Liver (tissue), 9 donors: ENCODE measurements around the gene SYT13. TPM values are rescaled to one million over a fixed set of nuclear protein-coding genes. Genes with fewer than 3 reads are reported as not detected.
"Not testable (repeated sequence)": the region's sequence is repeated elsewhere in the genome, so short reads cannot be mapped to it uniquely, and the experiment has no call there.

Experiments used
- DNase-seq: peaks from one replicate; pipeline ENCODE4 v3.0.0-alpha.2; 2017; ENCODE audit warnings: low spot score
- H3K27ac ChIP-seq, 2 donors: one replicate each; pipeline ENCODE4 v1.7.0; 2013; ENCODE audit warnings: inconsistent platforms in 2 of 2, low read length in 2 of 2, control low read depth in 1 of 2, low read depth in 1 of 2, mild to moderate bottlenecking in 1 of 2
- H3K27me3 ChIP-seq, 4 donors: one replicate each; pipeline versions ENCODE4 v1.6.1 to v1.7.0; 2013; ENCODE audit warnings: low read length in 3 of 4, inconsistent platforms in 1 of 4, mild to moderate bottlenecking in 1 of 4, moderate library complexity in 1 of 4; ENCODE audit not compliant: control insufficient read depth in 4 of 4, insufficient read depth in 4 of 4
- H3K36me3 ChIP-seq, 4 donors: one replicate each; pipeline versions ENCODE4 v1.6.1 to v1.7.0; 2013; ENCODE audit warnings: low read length in 3 of 4, mild to moderate bottlenecking in 3 of 4, low read depth in 1 of 4, moderate library complexity in 1 of 4; ENCODE audit not compliant: control insufficient read depth in 4 of 4, insufficient read depth in 3 of 4
- H3K4me1 ChIP-seq, 4 donors: one replicate each; pipeline versions ENCODE4 v1.6.1 to v1.7.0; 2013; ENCODE audit warnings: low read length in 3 of 4, mild to moderate bottlenecking in 3 of 4, moderate library complexity in 1 of 4; ENCODE audit not compliant: control insufficient read depth in 4 of 4, insufficient read depth in 4 of 4
- H3K4me3 ChIP-seq, 3 donors: one replicate each; pipeline versions ENCODE4 v1.6.1 to v1.7.0; 2013; ENCODE audit warnings: low read length in 3 of 3, control low read depth in 1 of 3, low read depth in 1 of 3, mild to moderate bottlenecking in 1 of 3
- H3K9ac ChIP-seq, 2 donors: one replicate each; pipeline ENCODE4 v1.7.0; 2013; ENCODE audit warnings: low read length in 2 of 2, mild to moderate bottlenecking in 2 of 2, moderate library complexity in 2 of 2, control low read depth in 1 of 2, low read depth in 1 of 2
- H3K9me3 ChIP-seq, 4 donors: one replicate each; pipeline versions ENCODE4 v1.6.1 to v1.7.0; 2013; ENCODE audit warnings: low read length in 3 of 4; ENCODE audit not compliant: control insufficient read depth in 4 of 4
- CTCF ChIP-seq: fragments of 150-350 bp; IDR thresholded peaks from 2 replicates; pipeline ENCODE4 v1.5.1; 2017; ENCODE audit warnings: improper control_type of control experiment, low read depth, low read length; ENCODE audit not compliant: missing input control
- GABPA ChIP-seq, 2 donors: IDR thresholded peaks in 1 of 2; conservative IDR thresholded peaks in 1 of 2; 2 replicates each; pipeline ENCODE4 v1.6.1; 2016; ENCODE audit warnings: antibody characterized with exemption in 2 of 2, mild to moderate bottlenecking in 1 of 2, moderate library complexity in 1 of 2
- HNF4A ChIP-seq, 2 donors: conservative IDR thresholded peaks; 2 replicates each; pipeline ENCODE4 v1.6.1; 2016; ENCODE audit warnings: antibody characterized with exemption in 2 of 2, mild to moderate bottlenecking in 2 of 2
- HNF4G ChIP-seq: IDR thresholded peaks from 2 replicates; pipeline ENCODE4 v1.6.1; 2016; ENCODE audit warnings: antibody characterized with exemption
- JUND ChIP-seq, 2 donors: IDR thresholded peaks; 2 replicates each; pipeline ENCODE4 v1.6.1; 2016; ENCODE audit warnings: antibody characterized with exemption in 2 of 2
- MAX ChIP-seq: IDR thresholded peaks from 2 replicates; pipeline ENCODE4 v1.6.1; 2016; ENCODE audit warnings: antibody characterized with exemption
- NR2F2 ChIP-seq: IDR thresholded peaks from 2 replicates; pipeline ENCODE4 v1.6.1; 2016; ENCODE audit warnings: antibody characterized with exemption
- RAD21 ChIP-seq, 2 donors: IDR thresholded peaks; 2 replicates each; pipeline ENCODE4 v1.6.1; 2016; ENCODE audit warnings: antibody characterized with exemption in 2 of 2, mild to moderate bottlenecking in 2 of 2
- REST ChIP-seq: IDR thresholded peaks from 2 replicates; pipeline ENCODE4 v1.6.1; 2016; ENCODE audit warnings: antibody characterized with exemption, mild to moderate bottlenecking
- SP1 ChIP-seq: IDR thresholded peaks from 2 replicates; pipeline ENCODE4 v1.6.1; 2018; ENCODE audit warnings: antibody characterized with exemption, mild to moderate bottlenecking
- TAF1 ChIP-seq: conservative IDR thresholded peaks from 2 replicates; pipeline ENCODE4 v1.6.1; 2016; ENCODE audit warnings: antibody characterized with exemption, mild to moderate bottlenecking
- YY1 ChIP-seq: IDR thresholded peaks from 2 replicates; pipeline ENCODE4 v1.6.1; 2016; ENCODE audit warnings: antibody characterized with exemption, mild to moderate bottlenecking
- ZBTB33 ChIP-seq: IDR thresholded peaks from 2 replicates; pipeline ENCODE4 v1.6.1; 2016; ENCODE audit warnings: antibody characterized with exemption
- WGBS: extraction: QIAGEN DNeasy Blood & Tissue Kit; methylation state at CpG from one replicate; pipeline ENCODE4 v1.1.7; 2013; 5-methylcytosine and 5-hydroxymethylcytosine counted together
- polyA plus RNA-seq, 2 donors: library from polyadenylated mRNA; stranded (reverse) in 1 of 2; unstranded in 1 of 2; fragments of 200-250 nt in 1 of 2; fragments of >200 nt in 1 of 2; fragmentation: Nextera tagmentation in 1 of 2; extraction: Ambion mirVana in 1 of 2; gene quantifications; one replicate each; pipeline versions ENCODE4 v1.2.1 to v1.2.3, GENCODE V29; 2013 to 2015
- total RNA-seq, 2 donors: library from RNA; depleted of rRNA; stranded (reverse); fragments of >200 nt; gene quantifications; one replicate each; pipeline ENCODE4 v1.2.3, GENCODE V29; 2014
- donor health status: healthy.
- donor health status: healthy.
- donor health status: healthy.
- donor health status: healthy.
- donor health status: healthy.

SYT13 gene
- total and polyA plus RNA-seq, 4 donors, result 0.05 to 0.33 (median 0.14) TPM

GRCh38 chr11:45293566-45294192 is 7.5 kb upstream of the SYT13 start:
- H3K27me3 ChIP-seq, result peaks cover 0 to 10% (median 0%) of the 10 kb centered on the region in 4 donors
- DNase-seq, result peak; percentile 49
- H3K4me1 ChIP-seq, H3K9me3 ChIP-seq, H3K27ac ChIP-seq, H3K36me3 ChIP-seq, H3K4me3 ChIP-seq, H3K9ac ChIP-seq: not testable (repeated sequence)
- TF ChIP-seq RAD21 (IDR thresholded peaks at IDR 0.05), result peak; percentile 83 to 84
- peak; percentile 75 for TF ChIP-seq CTCF
- WGBS, result 26% methylated on average over 11 of the region's 11 CpGs

GRCh38 chr11:45290586-45290985 is 4.4 kb upstream of the SYT13 start:
- Histone ChIP-seq H3K36me3 (no peaks in the 10 kb centered on the region), H3K4me3 (no peak overlapping the region), H3K27ac (no peak overlapping the region), H3K27me3 (peaks cover 0 to 16% (median 4%) of the 10 kb centered on the region in 4 donors), H3K9me3 (peaks cover 0 to 3% (median 1%) of the 10 kb centered on the region in 4 donors), H3K9ac (no peak overlapping the region), H3K4me1 (peaks cover 0 to 4% (median 2%) of the 10 kb centered on the region in 4 donors)
- WGBS, result 82% methylated on average over 1 of the region's 1 CpG
- DNase-seq, result no peak
- TF ChIP-seq JUND (IDR thresholded peaks at IDR 0.05) (no peak), YY1 (no peak), MAX (no peak), SP1 (no peak), TAF1 (no peak), REST (no peak), HNF4A (conservative IDR thresholded peaks at IDR 0.05) (no peak), NR2F2 (no peak), HNF4G (no peak), ZBTB33 (no peak), GABPA (IDR thresholded peaks at IDR 0.05 in 1 of 2, conservative IDR thresholded peaks at IDR 0.05 in 1 of 2) (no peak)
